Nephron (organoid): ENCODE measurements around the gene KISS1R.

Source experiments
- H3K27ac Mint-ChIP-seq, 3 experiments: 2 replicates each; pipeline ENCODE4 v1.8.0; 2020; ENCODE audit warnings: mixed read lengths in 3 of 3, mild to moderate bottlenecking in 2 of 3, moderate library complexity in 1 of 3
- H3K27me3 Mint-ChIP-seq: 2 replicates; pipeline ENCODE4 v1.8.0; 2021; ENCODE audit warnings: low read depth, mild to moderate bottlenecking, moderate library complexity, mixed read lengths
- H3K36me3 Mint-ChIP-seq: 2 replicates; pipeline ENCODE4 v1.8.0; 2020; ENCODE audit warnings: low read depth, mixed read lengths
- H3K4me1 Mint-ChIP-seq: 2 replicates; pipeline ENCODE4 v1.8.0; 2020; ENCODE audit warnings: mixed read lengths
- H3K4me3 Mint-ChIP-seq, 3 experiments: 2 replicates each; pipeline ENCODE4 v1.8.0; 2020; ENCODE audit warnings: mild to moderate bottlenecking in 3 of 3, mixed read lengths in 3 of 3, moderate library complexity in 2 of 3
- H3K9me3 Mint-ChIP-seq: 2 replicates; pipeline ENCODE4 v1.8.0; 2020; ENCODE audit warnings: mixed read lengths
- TF ChIP-seq, protein P1 (sequence below), 3 experiments: fragments of 200-600 bp; sonication (generic); IDR thresholded peaks; one replicate each; pipeline ENCODE4 v1.5.0; 2021; ENCODE audit warnings: antibody characterized with exemption in 3 of 3; ENCODE audit not compliant: unreplicated experiment in 3 of 3

Gene KISS1R

DNA sequence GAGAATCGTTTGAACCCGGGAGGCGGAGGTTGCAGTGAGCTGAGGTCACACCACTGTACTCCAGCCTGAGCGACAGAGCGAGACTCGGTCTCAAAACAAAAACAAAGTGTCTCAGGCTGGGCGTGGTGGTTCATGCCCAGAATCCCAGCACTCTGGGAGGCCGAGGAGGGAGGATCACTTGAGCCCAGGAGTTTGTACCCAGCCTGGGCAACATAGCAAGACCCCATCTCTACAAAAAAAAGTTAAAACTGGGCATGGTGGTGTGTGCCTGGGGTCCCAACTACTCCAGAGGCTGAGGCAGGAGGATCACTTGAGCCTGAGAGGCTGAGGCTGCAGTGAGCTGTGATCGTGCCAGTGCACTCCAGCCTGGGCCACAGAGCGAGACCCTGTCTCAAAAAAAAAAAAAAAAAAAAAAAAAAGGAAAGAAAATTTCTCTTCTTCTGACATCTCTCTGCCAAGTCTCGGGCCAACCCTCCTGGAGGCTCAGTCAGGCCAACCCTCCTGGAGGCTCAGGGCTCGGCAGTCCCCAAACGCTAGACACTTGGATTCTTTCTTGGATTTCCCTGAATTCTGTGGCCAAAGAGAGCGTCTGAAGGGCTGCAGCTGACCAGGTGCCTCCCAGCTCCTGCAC, 35.0 kb downstream of the KISS1R start:
- no peaks in the 10 kb centered on the region for H3K36me3 Mint-ChIP-seq
- no peaks in the 10 kb centered on the region for H3K9me3 Mint-ChIP-seq
- H3K27ac Mint-ChIP-seq: peak overlapping the region; percentile 95 to 99 (median 99)
- H3K4me3 Mint-ChIP-seq: peak overlapping the region; percentile 42 to 68 (median 68)
- H3K27me3 Mint-ChIP-seq: no peaks in the 10 kb centered on the region
- peaks cover 23% of the 10 kb centered on the region for H3K4me1 Mint-ChIP-seq
- TF ChIP-seq, protein P1, sequence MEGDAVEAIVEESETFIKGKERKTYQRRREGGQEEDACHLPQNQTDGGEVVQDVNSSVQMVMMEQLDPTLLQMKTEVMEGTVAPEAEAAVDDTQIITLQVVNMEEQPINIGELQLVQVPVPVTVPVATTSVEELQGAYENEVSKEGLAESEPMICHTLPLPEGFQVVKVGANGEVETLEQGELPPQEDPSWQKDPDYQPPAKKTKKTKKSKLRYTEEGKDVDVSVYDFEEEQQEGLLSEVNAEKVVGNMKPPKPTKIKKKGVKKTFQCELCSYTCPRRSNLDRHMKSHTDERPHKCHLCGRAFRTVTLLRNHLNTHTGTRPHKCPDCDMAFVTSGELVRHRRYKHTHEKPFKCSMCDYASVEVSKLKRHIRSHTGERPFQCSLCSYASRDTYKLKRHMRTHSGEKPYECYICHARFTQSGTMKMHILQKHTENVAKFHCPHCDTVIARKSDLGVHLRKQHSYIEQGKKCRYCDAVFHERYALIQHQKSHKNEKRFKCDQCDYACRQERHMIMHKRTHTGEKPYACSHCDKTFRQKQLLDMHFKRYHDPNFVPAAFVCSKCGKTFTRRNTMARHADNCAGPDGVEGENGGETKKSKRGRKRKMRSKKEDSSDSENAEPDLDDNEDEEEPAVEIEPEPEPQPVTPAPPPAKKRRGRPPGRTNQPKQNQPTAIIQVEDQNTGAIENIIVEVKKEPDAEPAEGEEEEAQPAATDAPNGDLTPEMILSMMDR (IDR thresholded peaks at IDR 0.05; ENCODE audit: unreplicated experiment in 3 of 3): no peak

DNA sequence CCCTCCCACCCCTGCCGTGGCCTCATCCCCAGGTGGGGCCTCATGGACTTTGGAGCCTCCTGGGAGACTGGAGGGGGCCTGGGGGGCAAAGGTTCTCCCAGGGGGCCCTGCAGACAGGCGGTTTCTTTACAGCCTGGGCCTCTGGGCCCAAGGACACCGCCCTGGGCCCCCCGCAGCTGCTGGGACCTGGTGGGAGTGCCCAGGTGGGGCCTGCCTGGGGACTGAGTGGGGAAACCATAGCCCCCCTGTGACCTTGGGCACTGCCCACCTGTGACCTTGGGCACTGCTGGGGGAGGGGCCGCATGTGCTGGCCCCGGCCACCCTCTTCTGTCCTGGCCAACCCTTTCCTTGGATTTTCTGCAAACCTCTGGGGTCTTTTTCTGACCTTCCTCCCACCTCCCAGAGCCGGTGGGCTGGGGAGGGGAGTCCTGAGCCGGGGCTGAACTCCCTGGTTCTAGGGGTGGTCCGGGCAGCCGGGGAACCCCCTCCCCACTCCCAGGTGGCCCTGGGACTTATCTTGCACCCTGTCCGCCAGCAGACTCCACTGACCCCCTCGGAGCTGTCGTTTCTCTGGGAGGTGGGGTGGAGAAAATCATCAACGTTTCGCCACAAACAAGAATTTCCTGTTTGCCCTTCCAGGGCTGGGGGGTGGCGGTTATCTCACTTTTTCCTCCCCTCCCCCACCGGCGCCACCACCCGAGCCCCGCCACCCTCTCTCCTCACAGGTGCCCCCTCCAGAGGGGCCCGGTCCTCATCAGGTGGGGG, 35.7 kb downstream of the KISS1R start:
- H3K27ac Mint-ChIP-seq: peak overlapping the region; percentile 95 to 99 (median 99)
- H3K4me1 Mint-ChIP-seq: peaks cover 27% of the 10 kb centered on the region
- no peaks in the 10 kb centered on the region for H3K36me3 Mint-ChIP-seq
- H3K9me3 Mint-ChIP-seq: no peaks in the 10 kb centered on the region
- TF ChIP-seq, protein P1 (IDR thresholded peaks at IDR 0.05; ENCODE audit: unreplicated experiment in 3 of 3): no peak
- H3K4me3 Mint-ChIP-seq: peak overlapping the region in 1 of 3 experiments; percentile 56
- no peaks in the 10 kb centered on the region for H3K27me3 Mint-ChIP-seq

DNA sequence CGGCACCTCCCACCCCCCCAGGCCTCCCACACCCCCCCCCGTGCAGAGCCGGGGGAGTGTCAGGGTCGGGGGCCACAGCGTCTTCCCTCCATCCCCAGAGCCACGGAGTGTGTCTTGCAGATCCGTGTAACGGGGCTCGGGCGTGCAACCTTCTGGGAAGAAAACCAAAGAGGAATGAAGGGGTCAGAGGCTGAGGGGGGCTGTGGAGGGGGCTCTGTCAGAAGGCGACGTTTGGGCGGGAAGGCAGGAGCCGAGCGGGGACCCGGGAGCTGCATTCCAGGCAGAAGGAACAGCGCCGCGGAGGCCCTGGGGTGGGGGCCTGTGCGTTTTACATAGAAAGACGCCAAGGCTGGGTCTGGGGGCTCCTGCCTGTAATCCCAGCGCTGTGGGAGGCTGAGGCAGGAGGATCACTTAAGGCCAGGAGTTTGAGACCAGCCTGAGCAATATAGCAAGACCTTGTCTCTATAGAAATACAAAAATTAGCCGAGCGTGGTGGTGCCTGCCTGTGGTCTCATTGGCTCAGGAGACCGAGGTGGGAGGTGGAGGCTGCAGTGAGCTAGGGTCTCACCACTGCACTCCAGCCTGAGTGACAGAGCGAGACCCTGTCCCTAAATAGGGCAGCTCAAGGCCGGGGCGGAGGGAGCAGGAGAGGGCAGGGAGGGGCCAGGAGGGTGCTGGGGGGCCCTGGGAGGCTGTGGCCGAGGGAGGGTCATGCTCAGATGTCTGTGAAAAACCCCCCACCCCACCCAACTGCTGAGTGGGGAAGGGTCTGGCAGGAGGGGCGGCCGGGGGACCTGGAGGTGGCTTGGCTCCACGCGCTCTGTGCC, 36.5 kb downstream of the KISS1R start:
- Mint-ChIP-seq H3K27ac (peak overlapping the region; percentile 95 to 97 (median 96)), H3K9me3 (no peaks in the 10 kb centered on the region), H3K4me3 (peak overlapping the region in 2 of 3 experiments; percentile 43 to 62), H3K27me3 (no peaks in the 10 kb centered on the region), H3K4me1 (peaks cover 27% of the 10 kb centered on the region), H3K36me3 (no peaks in the 10 kb centered on the region)
- TF ChIP-seq, protein P1 (IDR thresholded peaks at IDR 0.05; ENCODE audit: unreplicated experiment in 3 of 3): no peak

DNA sequence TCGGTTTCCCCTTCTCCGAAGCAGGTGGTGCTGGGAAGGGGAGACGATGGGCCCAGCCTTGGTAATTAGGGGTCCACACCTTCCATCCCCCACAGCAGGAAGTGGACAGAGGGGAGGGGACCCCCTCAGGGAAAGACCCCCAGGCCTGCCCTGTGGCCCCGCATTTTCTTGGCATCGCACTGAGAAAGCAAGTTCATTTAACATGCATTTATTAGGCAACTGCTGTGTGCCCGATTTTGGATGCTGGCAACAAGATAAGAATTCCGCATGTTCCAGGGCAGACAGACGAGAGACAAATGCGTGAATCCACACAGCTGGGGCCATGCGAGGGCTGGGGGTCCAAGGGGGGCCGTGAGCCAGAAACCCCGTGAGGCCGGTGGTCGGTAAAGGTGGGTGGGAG, 37.1 kb downstream of the KISS1R start:
- Mint-ChIP-seq H3K36me3 (peaks cover 3% of the 10 kb centered on the region), H3K4me3 (peak overlapping the region in 2 of 3 experiments; percentile 29 to 41), H3K27ac (peak overlapping the region; percentile 91 to 96 (median 95)), H3K27me3 (no peaks in the 10 kb centered on the region), H3K9me3 (no peaks in the 10 kb centered on the region), H3K4me1 (peaks cover 27% of the 10 kb centered on the region)
- TF ChIP-seq, protein P1 (IDR thresholded peaks at IDR 0.05; ENCODE audit: unreplicated experiment in 3 of 3): no peak

DNA sequence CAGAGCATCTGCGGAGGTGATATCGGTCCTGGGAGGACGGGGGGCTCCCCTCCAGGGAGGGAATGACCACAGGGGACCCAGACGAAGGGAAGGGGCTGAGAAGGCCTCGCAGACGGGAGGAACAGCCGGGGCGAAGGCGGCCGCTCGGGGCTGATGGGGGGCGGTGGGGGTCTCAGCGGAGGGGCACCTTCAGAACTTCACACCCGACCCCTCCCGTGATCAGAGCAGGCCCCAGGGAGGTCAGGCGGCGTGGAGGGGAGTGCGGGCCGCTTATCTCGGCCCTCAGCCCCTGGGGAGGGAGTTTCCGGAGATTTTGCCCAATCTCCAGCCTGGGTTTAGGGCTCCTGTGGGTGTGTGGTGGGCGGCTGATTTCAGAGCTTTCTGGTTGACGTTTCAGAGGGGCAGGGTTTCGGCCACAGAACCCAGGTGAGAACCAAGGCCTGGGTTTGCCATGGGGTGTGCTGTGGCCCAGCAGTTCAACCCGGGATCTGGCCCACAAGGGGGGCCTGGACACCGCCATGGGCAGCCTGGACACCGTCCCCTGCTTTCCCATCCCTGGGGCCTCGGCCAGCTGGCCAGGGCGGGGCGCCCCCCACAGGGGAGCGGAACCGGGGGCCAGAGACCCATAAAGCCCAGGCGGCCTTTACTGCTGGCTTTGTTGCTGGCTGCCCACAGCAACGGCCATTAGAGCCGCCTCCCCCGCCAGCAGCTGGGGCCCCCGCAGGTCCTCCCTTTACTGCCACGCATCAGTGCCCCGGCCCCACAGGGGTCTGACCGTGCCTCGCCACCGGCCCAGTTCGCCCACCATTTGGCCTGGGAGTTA, 37.8 kb downstream of the KISS1R start:
- H3K27me3 Mint-ChIP-seq: no peaks in the 10 kb centered on the region
- H3K27ac Mint-ChIP-seq: peak overlapping the region; percentile 93 to 96 (median 95)
- peaks cover 6% of the 10 kb centered on the region for H3K36me3 Mint-ChIP-seq
- H3K4me1 Mint-ChIP-seq: peaks cover 27% of the 10 kb centered on the region
- TF ChIP-seq, protein P1 (IDR thresholded peaks at IDR 0.05; ENCODE audit: unreplicated experiment in 3 of 3): no peak
- peak overlapping the region in 1 of 3 experiments; percentile 32 for H3K4me3 Mint-ChIP-seq
- H3K9me3 Mint-ChIP-seq: no peaks in the 10 kb centered on the region
